Measurements from ENCODE around the gene CGRRF1. TPM values are rescaled to one million over a fixed set of nuclear protein-coding genes. Genes with fewer than 3 reads are reported as not detected.

CGRRF1 gene
- polyA plus RNA-seq, 1 of the 3 experiments (the other 2 are of a cell fraction) = 6.4 TPM

DNA sequence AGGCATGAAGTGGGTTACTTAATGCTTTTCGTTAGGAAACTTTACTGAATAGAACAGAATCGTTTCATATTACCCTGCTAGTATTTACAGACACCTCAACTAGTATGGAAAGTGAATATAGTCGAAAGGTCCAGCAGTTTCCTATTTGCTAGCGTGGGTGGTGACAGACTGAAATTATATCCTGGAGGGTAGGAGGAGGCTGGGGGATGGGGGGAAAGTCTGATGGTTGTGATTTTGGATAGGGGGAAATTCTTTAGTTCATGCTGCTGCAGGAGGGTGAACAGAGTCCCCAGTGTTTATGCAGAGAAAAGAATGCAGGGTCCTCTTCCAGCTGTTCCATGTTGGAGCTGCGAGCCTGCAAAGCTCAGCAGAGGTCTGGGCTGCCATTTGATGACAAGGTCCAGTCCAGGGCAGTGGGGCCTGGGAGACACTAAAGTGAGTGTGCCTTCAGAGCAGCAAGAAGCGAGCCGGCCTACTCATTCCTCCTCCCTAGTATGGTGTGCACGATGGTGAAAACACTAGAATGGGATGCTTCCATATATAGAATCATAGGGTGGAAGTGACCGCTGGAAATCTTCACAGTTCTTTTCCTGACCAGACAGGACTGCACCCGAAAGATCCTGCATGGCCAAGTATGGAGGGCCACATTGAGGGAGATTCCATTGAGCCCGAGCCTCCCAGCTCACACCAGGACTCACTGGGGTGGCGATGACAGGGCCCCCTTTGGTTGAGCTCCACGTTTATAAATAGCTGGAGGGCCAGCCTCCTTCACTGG lies 59.3 kb downstream of the CGRRF1 start (continued):
- TF ChIP-seq, protein P1, sequence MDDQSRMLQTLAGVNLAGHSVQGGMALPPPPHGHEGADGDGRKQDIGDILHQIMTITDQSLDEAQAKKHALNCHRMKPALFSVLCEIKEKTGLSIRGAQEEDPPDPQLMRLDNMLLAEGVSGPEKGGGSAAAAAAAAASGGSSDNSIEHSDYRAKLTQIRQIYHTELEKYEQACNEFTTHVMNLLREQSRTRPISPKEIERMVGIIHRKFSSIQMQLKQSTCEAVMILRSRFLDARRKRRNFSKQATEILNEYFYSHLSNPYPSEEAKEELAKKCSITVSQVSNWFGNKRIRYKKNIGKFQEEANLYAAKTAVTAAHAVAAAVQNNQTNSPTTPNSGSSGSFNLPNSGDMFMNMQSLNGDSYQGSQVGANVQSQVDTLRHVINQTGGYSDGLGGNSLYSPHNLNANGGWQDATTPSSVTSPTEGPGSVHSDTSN (IDR thresholded peaks at IDR 0.05) = no peak
- TF ChIP-seq RXRA (IDR thresholded peaks at IDR 0.05; ENCODE audit: borderline replicate concordance, low read depth) = no peak

GRCh38 chr14:54570047-54570446 lies 60.3 kb downstream of the CGRRF1 start:
- Histone ChIP-seq H3K4me3 (ENCODE audit: low read depth in 2 of 2, low read length in 1 of 2) (peak overlapping the region; percentile 12 to 60; a peak in 3 of 4 replicates), H3K79me2 (ENCODE audit: insufficient read depth) (peaks cover 88% of the 10 kb centered on the region), H3K27me3 (ENCODE audit: insufficient read depth) (no peaks in the 10 kb centered on the region), H3K9ac (peak overlapping the region; percentile 47), H3F3A (replicated peaks; ENCODE audit: insufficient read depth) (peaks cover 22% of the 10 kb centered on the region), H3K27ac (ENCODE audit: low read depth in 2 of 2, low read length in 1 of 2) (peak overlapping the region in 1 of 2 experiments; percentile 85; a peak in 2 of 4 replicates), H3K4me1 (ENCODE audit: control insufficient read depth in 1 of 2, insufficient read depth in 2 of 2, low read depth in 1 of 2, low read length in 1 of 2) (peaks cover 13 to 19% of the 10 kb centered on the region in 2 experiments; a peak in 3 of 4 replicates), H2AFZ (ENCODE audit: low read depth) (no peak overlapping the region), H4K20me1 (ENCODE audit: insufficient read depth) (peaks cover 27% of the 10 kb centered on the region), H3K4me2 (peak overlapping the region; percentile 76), H3K9me3 (no peaks in the 10 kb centered on the region), H3K9me2 (no peaks in the 10 kb centered on the region), H3K36me3 (replicated peaks in 1 of 2; ENCODE audit: control insufficient read depth in 1 of 2, insufficient read depth in 2 of 2, low read length in 1 of 2) (peaks cover 24 to 38% of the 10 kb centered on the region in 2 experiments)
- TF ChIP-seq GATA2 (CRISPR knock-in tag; IDR thresholded peaks at IDR 0.05) = no peak
- no peak for TF ChIP-seq RXRA (IDR thresholded peaks at IDR 0.05; ENCODE audit: borderline replicate concordance, low read depth)
- WGBS (ENCODE audit: low lambda C conversion rate) = 73% methylated on average over 5 of the region's 5 CpGs
- CTCF ChIA-PET = interaction anchor here (7.3 kb wide), 1 partner anchor 205 kb away, joined by 171 read pairs; no protein-coding TSS in a partner anchor
- DNase-seq = no peak
- POLR2A ChIA-PET = no interaction called here

DNA sequence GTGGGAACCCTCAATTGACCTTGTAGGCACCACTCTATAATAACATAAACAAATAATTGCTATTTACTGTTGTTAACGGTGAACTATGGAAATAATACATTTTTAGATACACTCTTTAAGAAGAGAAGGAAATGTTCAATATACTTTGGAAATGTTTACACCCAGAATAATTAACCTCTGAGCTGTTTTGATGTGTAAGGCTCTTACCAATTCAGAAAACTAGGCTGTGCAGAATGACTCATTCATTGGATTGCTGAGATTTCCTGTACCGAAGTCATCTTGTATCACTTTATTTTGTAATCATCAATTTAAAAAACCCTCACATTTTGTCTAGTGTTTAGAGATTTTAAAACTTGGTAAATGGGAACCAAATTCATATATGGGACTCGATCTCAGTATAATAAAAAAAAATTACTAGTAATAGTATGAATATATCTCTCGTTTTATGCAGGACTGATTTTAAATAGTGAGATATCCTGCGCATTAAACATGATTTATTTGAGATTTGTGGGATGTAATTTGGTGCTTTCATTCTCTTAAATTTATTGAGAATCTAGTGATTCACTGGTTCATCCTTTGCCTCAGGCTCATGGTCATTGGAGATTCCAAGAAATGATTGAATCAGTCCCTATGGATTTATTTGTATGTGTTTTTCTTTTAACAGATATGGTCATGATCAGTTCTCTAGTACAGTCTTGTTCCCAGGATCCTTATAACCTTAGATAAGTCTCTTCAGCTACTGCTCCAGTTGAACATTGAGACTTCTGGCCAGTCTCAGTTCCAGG lies 61.1 kb downstream of the CGRRF1 start:
- Histone ChIP-seq H2AFZ (ENCODE audit: low read depth) (no peak overlapping the region), H3K9me2 (no peaks in the 10 kb centered on the region), H3K4me1 (ENCODE audit: control insufficient read depth in 1 of 2, insufficient read depth in 2 of 2, low read depth in 1 of 2, low read length in 1 of 2) (peaks cover 13 to 22% of the 10 kb centered on the region in 2 experiments; a peak in 3 of 4 replicates), H3F3A (replicated peaks; ENCODE audit: insufficient read depth) (peaks cover 17% of the 10 kb centered on the region), H3K4me2 (peak overlapping the region; percentile 76), H3K9ac (peak overlapping the region; percentile 47; the same call in 1 of the 2 replicates), H3K36me3 (replicated peaks in 1 of 2; ENCODE audit: control insufficient read depth in 1 of 2, insufficient read depth in 2 of 2, low read length in 1 of 2) (peaks cover 24 to 38% of the 10 kb centered on the region in 2 experiments), H3K9me3 (no peaks in the 10 kb centered on the region), H3K79me2 (ENCODE audit: insufficient read depth) (peaks cover 95% of the 10 kb centered on the region), H3K27me3 (ENCODE audit: insufficient read depth) (no peaks in the 10 kb centered on the region), H4K20me1 (ENCODE audit: insufficient read depth) (peaks cover 34% of the 10 kb centered on the region), H3K4me3 (ENCODE audit: low read depth in 2 of 2, low read length in 1 of 2) (peak overlapping the region in 1 of 2 experiments; percentile 60; a peak in 3 of 4 replicates), H3K27ac (ENCODE audit: low read depth in 2 of 2, low read length in 1 of 2) (peak overlapping the region in 1 of 2 experiments; percentile 85; a peak in 2 of 4 replicates)
- ChIA-PET POLR2A (no interaction called here), CTCF (no interaction called here)
- 53% methylated on average over 5 of the region's 5 CpGs for WGBS (ENCODE audit: low lambda C conversion rate)
- no peak for DNase-seq
- TF ChIP-seq IRF3 (IDR thresholded peaks at IDR 0.05; ENCODE audit: low read depth, low read length) (no peak), TEAD4 (IDR thresholded peaks at IDR 0.05; ENCODE audit: borderline replicate concordance, insufficient read depth) (0 out of 2 replicates have a peak, but pooled peaks have one; percentile 28), POLR2AphosphoS5 (IDR thresholded peaks at IDR 0.05; ENCODE audit: low read depth, low read length) (no peak), REST (IDR thresholded peaks at IDR 0.05; ENCODE audit: low read depth, low read length) (no peak), SIN3A (IDR thresholded peaks at IDR 0.05; ENCODE audit: borderline replicate concordance, low read depth, low read length) (no peak), SMC3 (IDR thresholded peaks at IDR 0.05; ENCODE audit: low read depth, low read length) (no peak), EZH2phosphoT487 (IDR thresholded peaks at IDR 0.05; ENCODE audit: borderline replicate concordance, low read depth) (no peak), JUND (IDR thresholded peaks at IDR 0.05) (peak; percentile 80), EP300 (IDR thresholded peaks at IDR 0.05; ENCODE audit: borderline replicate concordance in 1 of 2, low read depth in 1 of 2, low read length in 1 of 2) (peak in 1 of 2 experiments; percentile 45; a peak in 1 of 4 replicates), MAX (IDR thresholded peaks at IDR 0.05; ENCODE audit: low read depth) (0 out of 2 replicates have a peak, but pooled peaks have one; percentile 29)
- TF ChIP-seq, protein P2, sequence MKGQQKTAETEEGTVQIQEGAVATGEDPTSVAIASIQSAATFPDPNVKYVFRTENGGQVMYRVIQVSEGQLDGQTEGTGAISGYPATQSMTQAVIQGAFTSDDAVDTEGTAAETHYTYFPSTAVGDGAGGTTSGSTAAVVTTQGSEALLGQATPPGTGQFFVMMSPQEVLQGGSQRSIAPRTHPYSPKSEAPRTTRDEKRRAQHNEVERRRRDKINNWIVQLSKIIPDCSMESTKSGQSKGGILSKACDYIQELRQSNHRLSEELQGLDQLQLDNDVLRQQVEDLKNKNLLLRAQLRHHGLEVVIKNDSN (IDR thresholded peaks at IDR 0.05; ENCODE audit: borderline replicate concordance, low read depth) = no peak
